SJSA1 (cell line): ENCODE results near the gene PCDHGA11. TPM values are rescaled to one million over a fixed set of nuclear protein-coding genes. Genes with fewer than 3 reads are reported as not detected.
"Not testable (repeated sequence)": the region's sequence is repeated elsewhere in the genome, so short reads cannot be mapped to it uniquely, and the experiment has no call there.

Experiments
- DNase-seq, 2 experiments: peaks; one replicate each; pipeline ENCODE4 v3.0.0-alpha.2; 2015 to 2020; ENCODE audit warnings: low spot score in 2 of 2, low read depth in 1 of 2
- H3K27ac ChIP-seq: fragments of 250-450 bp; sonication (Bioruptor Pico); 2 replicates; pipeline ENCODE4 v1.5.1; 2020; ENCODE audit warnings: mild to moderate bottlenecking, moderate library complexity
- H3K27me3 ChIP-seq: fragments of 250-450 bp; sonication (Bioruptor Pico); replicated peaks from 2 replicates; pipeline ENCODE4 v1.5.1; 2020; ENCODE audit warnings: mild to moderate bottlenecking, moderate library complexity
- H3K36me3 ChIP-seq: fragments of 250-450 bp; sonication (Bioruptor Pico); 2 replicates; pipeline ENCODE4 v1.5.1; 2020; ENCODE audit warnings: mild to moderate bottlenecking
- H3K4me1 ChIP-seq: fragments of 250-450 bp; sonication (Bioruptor Pico); replicated peaks from 2 replicates; pipeline ENCODE4 v1.6.1; 2021; ENCODE audit warnings: mild to moderate bottlenecking
- H3K4me3 ChIP-seq: fragments of 250-450 bp; sonication (Bioruptor Pico); 2 replicates; pipeline ENCODE4 v1.5.1; 2020; ENCODE audit warnings: mild to moderate bottlenecking
- H3K9me3 ChIP-seq: fragments of 250-450 bp; sonication (Bioruptor Pico); replicated peaks from 2 replicates; pipeline ENCODE4 v1.5.1; 2020; ENCODE audit warnings: mild to moderate bottlenecking
- total RNA-seq: library from RNA; depleted of rRNA; stranded (reverse); fragments of >200 nt; shearing (Covaris generic); gene quantifications from 2 replicates; pipeline ENCODE4 v1.2.3, GENCODE V29; 2014

The PCDHGA11 gene
- total RNA-seq, 1 experiment from 2014 or later: 0.32 TPM

- no peaks in the 10 kb centered on the region for H3K27me3 ChIP-seq
- H3K4me3 ChIP-seq: no peak overlapping the region
- no peaks in the 10 kb centered on the region for H3K36me3 ChIP-seq
- no peak for DNase-seq
- peaks cover 37% of the 10 kb centered on the region for H3K9me3 ChIP-seq
- H3K4me1 ChIP-seq: no peaks in the 10 kb centered on the region
- H3K27ac ChIP-seq: no peak overlapping the region
These were observed 31.5 kb upstream of the PCDHGA11 start for GRCh38 chr5:141389153-141390042.

- Histone ChIP-seq H3K36me3 (no peaks in the 10 kb centered on the region), H3K27me3 (no peaks in the 10 kb centered on the region), H3K4me3 (no peak within 1 kb of the TSS), H3K4me1 (no peaks in the 10 kb centered on the region), H3K9me3 (peaks cover 40% of the 10 kb centered on the region), H3K27ac (no peak within 1 kb of the TSS)
- DNase-seq: no peak
These were observed 28.2 kb upstream of the PCDHGA11 start, which contains the start of gene PCDHGA8 for GRCh38 chr5:141392429-141393198. Gene PCDHGA8 (plus strand): TSS chr5:141392633. CDS start chr5:141392814, 181 bp downstream.

GRCh38 chr5:141393267-141393666, 27.6 kb upstream of the PCDHGA11 start:
- Histone ChIP-seq H3K4me3 (no peak overlapping the region), H3K4me1 (no peaks in the 10 kb centered on the region), H3K36me3 (no peaks in the 10 kb centered on the region), H3K9me3 (peaks cover 39% of the 10 kb centered on the region), H3K27me3 (no peaks in the 10 kb centered on the region), H3K27ac (no peak overlapping the region)
- no peak for DNase-seq

DNA sequence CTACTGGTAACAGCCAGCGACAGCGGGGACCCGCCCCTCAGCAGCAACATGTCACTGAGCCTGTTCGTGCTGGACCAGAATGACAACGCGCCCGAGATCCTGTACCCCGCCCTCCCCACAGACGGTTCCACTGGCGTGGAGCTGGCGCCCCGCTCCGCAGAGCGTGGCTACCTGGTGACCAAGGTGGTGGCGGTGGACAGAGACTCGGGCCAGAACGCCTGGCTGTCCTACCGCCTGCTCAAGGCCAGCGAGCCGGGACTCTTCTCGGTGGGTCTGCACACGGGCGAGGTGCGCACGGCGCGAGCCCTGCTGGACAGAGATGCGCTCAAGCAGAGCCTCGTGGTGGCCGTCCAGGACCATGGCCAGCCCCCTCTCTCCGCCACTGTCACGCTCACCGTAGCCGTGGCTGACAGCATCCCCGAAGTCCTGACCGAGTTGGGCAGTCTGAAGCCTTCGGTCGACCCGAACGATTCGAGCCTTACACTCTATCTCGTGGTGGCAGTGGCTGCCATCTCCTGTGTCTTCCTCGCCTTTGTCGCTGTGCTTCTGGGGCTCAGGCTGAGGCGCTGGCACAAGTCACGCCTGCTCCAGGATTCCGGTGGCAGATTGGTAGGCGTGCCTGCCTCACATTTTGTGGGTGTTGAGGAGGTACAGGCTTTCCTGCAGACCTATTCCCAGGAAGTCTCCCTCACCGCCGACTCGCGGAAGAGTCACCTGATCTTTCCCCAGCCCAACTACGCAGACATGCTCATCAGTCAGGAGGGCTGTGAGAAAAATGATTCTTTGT, 26.3 kb upstream of the PCDHGA11 start:
- H3K36me3 ChIP-seq, DNase-seq, H3K4me1 ChIP-seq, H3K4me3 ChIP-seq, H3K27me3 ChIP-seq, H3K27ac ChIP-seq: not testable (repeated sequence)
- peaks cover 39% of the 10 kb centered on the region for H3K9me3 ChIP-seq

DNA sequence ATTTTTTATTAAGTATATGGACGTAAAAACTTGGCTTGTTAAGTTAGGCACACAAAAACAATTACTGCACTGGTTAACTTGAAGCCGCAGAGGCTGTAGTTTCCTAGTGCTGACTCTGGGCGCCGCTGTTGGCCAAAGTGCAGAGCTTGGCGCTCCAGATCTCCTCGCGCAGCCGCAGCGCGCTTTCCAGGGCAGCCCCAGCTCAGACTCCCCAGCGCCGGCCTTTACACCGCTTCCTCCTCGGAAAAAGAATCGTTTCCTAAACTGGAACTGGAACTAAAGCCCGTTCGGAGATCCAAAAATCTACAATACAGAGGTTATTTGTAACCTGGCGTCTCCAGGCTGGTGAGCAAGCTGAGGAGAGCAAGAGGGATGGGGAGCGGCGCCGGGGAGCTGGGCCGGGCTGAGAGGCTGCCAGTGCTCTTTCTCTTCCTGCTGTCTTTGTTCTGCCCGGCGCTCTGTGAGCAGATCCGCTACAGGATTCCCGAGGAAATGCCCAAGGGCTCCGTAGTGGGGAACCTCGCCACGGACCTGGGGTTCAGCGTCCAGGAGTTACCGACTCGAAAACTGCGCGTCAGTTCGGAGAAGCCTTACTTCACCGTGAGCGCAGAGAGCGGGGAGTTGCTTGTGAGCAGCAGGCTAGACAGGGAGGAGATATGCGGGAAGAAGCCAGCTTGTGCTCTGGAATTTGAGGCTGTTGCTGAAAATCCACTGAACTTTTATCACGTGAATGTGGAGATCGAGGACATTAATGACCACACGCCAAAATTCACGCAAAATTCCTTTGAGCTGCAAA, 22.9 kb upstream of the PCDHGA11 start, which contains the start of gene PCDHGB5:
TSS of gene PCDHGB5 (plus strand) at position 192 of the 796 bp plus-strand sequence. CDS start at position 373, 181 bp downstream.
- not testable (repeated sequence) for H3K4me3 ChIP-seq, H3K27ac ChIP-seq, DNase-seq, H3K27me3 ChIP-seq, H3K36me3 ChIP-seq, H3K4me1 ChIP-seq
- peaks cover 41% of the 10 kb centered on the region for H3K9me3 ChIP-seq

GRCh38 chr5:141398608-141399007, 22.2 kb upstream of the PCDHGA11 start:
- Histone ChIP-seq H3K9me3 (peaks cover 40% of the 10 kb centered on the region), H3K36me3 (no peaks in the 10 kb centered on the region), H3K27me3 (no peaks in the 10 kb centered on the region), H3K4me3 (no peak overlapping the region), H3K27ac (no peak overlapping the region), H3K4me1 (no peaks in the 10 kb centered on the region)
- no peak for DNase-seq

DNA sequence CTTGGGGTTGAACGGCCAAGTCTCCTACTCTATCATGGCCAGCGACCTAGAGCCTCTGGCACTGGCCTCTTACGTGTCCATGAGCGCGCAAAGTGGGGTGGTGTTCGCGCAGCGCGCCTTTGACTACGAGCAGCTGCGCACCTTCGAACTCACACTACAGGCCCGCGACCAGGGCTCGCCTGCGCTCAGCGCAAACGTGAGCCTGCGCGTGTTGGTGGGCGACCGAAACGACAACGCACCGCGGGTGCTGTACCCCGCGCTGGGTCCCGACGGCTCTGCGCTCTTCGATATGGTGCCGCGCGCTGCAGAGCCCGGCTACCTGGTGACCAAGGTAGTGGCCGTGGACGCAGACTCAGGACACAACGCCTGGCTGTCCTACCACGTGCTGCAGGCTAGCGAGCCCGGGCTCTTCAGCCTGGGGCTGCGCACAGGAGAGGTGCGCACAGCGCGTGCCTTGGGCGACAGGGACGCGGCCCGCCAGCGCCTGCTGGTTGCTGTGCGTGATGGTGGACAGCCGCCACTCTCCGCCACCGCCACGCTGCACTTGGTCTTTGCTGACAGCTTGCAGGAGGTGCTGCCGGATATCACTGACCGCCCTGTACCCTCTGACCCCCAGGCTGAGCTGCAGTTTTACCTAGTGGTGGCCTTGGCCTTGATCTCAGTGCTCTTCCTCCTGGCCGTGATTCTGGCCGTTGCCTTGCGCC, 21.1 kb upstream of the PCDHGA11 start:
- H3K4me3 ChIP-seq: no peak overlapping the region

GRCh38 chr5:141402553-141403243, 18.2 kb upstream of the PCDHGA11 start, which contains the start of gene PCDHGA9:
Gene PCDHGA9 (plus strand): TSS chr5:141402778. CDS start chr5:141402953, 175 bp downstream.
- Histone ChIP-seq H3K36me3 (no peaks in the 10 kb centered on the region), H3K27me3 (no peaks in the 10 kb centered on the region), H3K27ac (no peak within 1 kb of the TSS), H3K9me3 (peaks cover 20% of the 10 kb centered on the region), H3K4me1 (no peaks in the 10 kb centered on the region), H3K4me3 (no peak within 1 kb of the TSS)
- no peak for DNase-seq

More for the DNA sequence above, 21.1 kb upstream of the PCDHGA11 start:
- no peaks in the 10 kb centered on the region for H3K27me3 ChIP-seq
- no peak for DNase-seq
- H3K27ac ChIP-seq: no peak overlapping the region
- no peaks in the 10 kb centered on the region for H3K4me1 ChIP-seq
- H3K9me3 ChIP-seq: peaks cover 31% of the 10 kb centered on the region
- H3K36me3 ChIP-seq: no peaks in the 10 kb centered on the region

DNA sequence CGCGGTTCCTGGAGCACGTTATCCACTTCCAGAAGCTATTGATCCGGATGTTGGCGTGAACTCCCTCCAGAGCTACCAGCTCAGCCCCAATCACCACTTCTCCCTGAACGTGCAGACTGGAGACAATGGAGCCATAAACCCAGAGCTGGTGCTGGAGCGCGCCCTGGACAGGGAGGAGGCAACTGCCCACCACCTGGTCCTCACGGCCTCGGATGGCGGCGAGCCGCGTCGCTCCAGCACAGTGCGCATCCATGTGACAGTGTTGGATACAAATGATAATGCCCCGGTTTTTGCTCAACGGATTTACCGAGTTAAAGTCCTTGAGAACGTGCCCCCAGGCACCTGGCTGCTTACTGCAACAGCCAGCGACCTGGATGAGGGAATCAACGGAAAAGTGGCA, 17.5 kb upstream of the PCDHGA11 start:
- DNase-seq: no peak
- Histone ChIP-seq H3K4me3 (no peak overlapping the region), H3K9me3 (peaks cover 21% of the 10 kb centered on the region), H3K27me3 (no peaks in the 10 kb centered on the region), H3K4me1 (no peaks in the 10 kb centered on the region), H3K36me3 (no peaks in the 10 kb centered on the region), H3K27ac (no peak overlapping the region)

DNA sequence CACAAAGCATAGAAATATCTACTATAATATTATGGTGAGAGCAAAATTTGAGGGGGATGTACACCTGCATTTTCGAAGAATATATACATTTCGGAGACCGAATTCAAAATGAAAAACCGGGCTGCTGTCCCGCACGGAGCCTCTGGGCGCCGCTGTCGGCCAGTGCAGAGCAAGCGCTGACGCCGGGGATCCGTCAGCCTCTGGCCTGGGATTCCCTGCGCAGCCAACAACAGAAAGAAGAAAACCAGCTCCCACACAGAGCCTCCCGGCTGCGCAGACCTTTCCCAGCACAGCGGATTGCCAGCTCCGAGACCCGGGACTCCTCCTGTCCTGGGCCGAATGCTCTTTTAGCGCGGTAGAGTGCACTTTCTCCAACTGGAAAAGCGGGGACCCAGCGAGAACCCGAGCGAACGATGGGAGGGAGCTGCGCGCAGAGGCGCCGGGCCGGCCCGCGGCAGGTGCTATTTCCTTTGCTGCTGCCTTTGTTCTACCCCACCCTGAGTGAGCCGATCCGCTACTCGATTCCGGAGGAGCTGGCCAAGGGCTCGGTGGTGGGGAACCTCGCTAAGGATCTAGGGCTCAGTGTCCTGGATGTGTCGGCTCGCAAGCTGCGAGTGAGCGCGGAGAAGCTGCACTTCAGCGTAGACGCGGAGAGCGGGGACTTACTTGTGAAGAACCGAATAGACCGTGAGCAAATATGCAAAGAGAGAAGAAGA, 12.9 kb upstream of the PCDHGA11 start, which contains the start of gene PCDHGB6:
TSS of gene PCDHGB6 (plus strand) at position 232 of the 716 bp plus-strand sequence. CDS start at position 414, 182 bp downstream.
- H3K4me1 ChIP-seq, H3K27ac ChIP-seq, H3K4me3 ChIP-seq, H3K36me3 ChIP-seq, H3K27me3 ChIP-seq, DNase-seq: not testable (repeated sequence)
- H3K9me3 ChIP-seq: peaks cover 14% of the 10 kb centered on the region

DNA sequence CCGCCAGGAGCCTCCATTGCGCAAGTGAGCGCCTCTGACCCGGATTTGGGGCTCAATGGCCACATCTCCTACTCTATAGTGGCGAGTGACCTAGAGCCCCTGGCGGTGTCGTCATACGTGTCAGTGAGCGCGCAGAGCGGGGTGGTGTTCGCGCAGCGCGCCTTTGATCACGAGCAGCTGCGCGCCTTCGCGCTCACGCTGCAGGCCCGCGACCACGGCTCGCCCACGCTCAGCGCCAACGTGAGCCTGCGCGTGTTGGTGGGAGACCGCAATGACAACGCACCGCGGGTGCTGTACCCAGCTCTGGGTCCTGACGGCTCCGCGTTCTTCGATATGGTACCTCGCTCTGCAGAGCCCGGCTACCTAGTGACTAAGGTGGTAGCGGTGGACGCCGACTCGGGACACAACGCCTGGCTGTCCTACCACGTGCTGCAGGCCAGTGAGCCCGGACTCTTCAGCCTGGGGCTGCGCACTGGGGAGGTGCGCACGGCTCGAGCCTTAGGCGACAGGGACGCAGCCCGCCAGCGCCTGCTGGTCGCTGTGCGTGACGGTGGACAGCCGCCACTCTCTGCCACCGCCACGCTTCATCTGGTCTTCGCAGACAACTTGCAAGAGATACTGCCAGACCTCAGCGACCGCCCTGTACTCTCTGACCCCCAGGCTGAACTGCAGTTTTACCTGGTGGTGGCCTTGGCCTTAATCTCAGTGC, 11.1 kb upstream of the PCDHGA11 start:
- Histone ChIP-seq H3K27ac (no peak overlapping the region), H3K27me3 (no peaks in the 10 kb centered on the region), H3K9me3 (peaks cover 17% of the 10 kb centered on the region), H3K36me3 (no peaks in the 10 kb centered on the region), H3K4me3 (no peak overlapping the region), H3K4me1 (no peaks in the 10 kb centered on the region)
- no peak for DNase-seq
